GM19452 (cell line): Measurements from ENCODE around the gene TRPC6.
"Not testable (repeated sequence)": the region's sequence is repeated elsewhere in the genome, so short reads cannot be mapped to it uniquely, and the experiment has no call there.

Experiments used
- ATAC-seq: cut with Tn5 transposase; IDR thresholded peaks from one replicate; pipeline ENCODE4 v1.9.1; 2021; ENCODE audit not compliant: unreplicated experiment

Gene TRPC6

DNA sequence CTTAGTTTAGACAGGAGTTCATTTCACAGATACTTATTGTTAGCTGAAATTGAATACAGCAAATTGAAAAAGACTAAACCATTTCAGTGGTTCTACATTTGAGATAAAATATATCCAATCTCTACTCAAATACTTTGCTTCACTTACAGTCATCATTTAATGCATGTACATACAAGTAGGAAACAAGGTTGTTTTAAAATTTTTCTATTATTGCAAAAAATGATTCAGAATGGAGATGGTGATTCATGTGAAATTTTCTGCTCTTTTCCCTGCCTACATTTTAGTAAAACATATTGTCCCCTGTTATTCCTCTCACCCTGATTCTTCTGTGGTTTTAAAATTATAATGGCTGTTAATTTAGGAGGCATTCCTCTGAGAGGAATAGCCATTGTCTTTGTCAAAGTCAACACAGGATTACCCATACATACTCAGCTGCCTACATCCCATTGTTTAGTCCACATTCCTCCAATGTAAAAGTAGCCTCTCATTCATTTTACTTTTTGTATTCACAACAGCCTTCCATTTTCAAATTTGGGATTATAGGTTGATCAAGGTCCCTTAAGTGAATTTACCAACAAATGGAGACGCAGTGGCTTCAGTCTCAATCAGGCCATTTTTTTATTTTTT, 60.1 kb downstream of the TRPC6 start:
- no peak for ATAC-seq

DNA sequence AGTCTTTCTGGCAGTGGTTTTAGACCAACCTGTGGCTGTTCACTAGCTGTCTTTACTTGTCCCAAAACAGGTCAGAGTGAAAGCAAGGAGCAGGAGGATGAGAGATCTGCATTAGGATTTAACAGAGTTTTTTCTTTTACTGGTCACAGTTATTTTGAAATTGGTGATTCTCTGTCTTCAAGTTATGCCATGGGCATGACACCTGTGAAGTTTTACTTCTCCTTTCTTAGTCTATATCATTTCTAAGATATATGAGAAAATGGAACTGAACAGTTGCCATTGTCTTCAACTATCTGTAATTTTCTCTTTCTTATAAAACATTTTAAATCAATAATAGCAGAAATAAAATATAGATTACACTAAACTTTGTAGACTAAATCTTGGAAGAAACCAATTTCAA, 60.6 kb downstream of the TRPC6 start:
- ATAC-seq = no peak

- ATAC-seq = no peak
Measured at GRCh38 chr11:101521821-101522220, 62.0 kb downstream of the TRPC6 start.

GRCh38 chr11:101516546-101516945, 67.3 kb downstream of the TRPC6 start:
- no peak for ATAC-seq

- no peak for ATAC-seq
Measured at GRCh38 chr11:101511065-101511464, 72.7 kb downstream of the TRPC6 start.

DNA sequence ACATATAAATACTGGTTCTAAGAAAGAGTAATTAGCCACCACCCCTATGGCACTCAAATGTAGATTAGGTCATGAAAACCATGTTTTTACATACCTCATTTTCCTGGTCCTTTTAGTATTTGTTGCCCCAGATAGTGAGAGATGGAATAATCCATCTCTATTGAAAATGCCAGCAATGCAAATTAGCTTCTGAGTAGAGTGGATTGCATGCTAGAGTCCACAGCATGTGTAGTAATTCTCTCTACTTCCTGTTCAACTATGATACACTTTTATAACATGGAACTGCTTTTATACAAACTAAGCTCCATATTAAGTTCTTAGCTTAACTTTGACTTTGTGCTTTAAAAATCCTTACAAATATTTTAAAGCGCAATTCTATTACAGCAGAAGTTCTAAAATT, 73.2 kb downstream of the TRPC6 start:
- no peak for ATAC-seq

GRCh38 chr11:101509922-101510321, 73.9 kb downstream of the TRPC6 start:
- no peak for ATAC-seq

GRCh38 chr11:101508370-101508769, 75.4 kb downstream of the TRPC6 start:
- no peak for ATAC-seq

- no peak for ATAC-seq
Measured at GRCh38 chr11:101498891-101499290, 84.9 kb downstream of the TRPC6 start.

GRCh38 chr11:101497291-101497690, 86.5 kb downstream of the TRPC6 start:
- ATAC-seq = no peak

- no peak for ATAC-seq
Measured at GRCh38 chr11:101487775-101488174, 96.0 kb downstream of the TRPC6 start.

DNA sequence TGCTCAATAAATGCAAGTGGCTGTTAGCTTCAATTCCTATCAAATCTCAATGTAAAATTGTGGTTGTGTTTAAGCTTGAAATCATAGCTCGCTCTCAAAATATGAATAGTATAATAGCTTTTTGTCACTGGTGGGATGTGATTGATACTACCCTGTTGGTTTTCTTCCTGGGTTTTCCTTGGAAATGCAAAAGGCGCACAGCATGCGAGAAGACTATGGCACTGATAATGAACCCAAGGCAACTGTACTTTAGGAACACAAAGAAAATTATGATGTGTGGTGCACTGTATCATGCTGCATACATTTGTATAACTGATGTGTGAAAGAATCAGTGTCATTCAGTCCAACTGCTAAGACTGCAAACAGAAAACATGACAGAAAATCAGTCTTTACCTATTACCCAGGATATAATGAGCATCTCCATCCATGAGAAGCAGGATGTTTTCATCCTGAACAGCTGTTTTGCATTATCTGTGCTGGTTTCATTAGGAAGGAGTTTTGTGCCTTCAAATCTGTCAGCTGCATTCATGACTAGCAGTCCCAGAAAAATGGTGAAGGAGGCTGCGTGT, 101.2 kb downstream of the TRPC6 start:
- no peak for ATAC-seq

- no peak for ATAC-seq
Measured at GRCh38 chr11:101478587-101479369, 105.0 kb downstream of the TRPC6 start.

- ATAC-seq = no peak
Measured at GRCh38 chr11:101477926-101478325, 105.9 kb downstream of the TRPC6 start.

- ATAC-seq = no peak
Measured at GRCh38 chr11:101476191-101476590, 107.6 kb downstream of the TRPC6 start.

DNA sequence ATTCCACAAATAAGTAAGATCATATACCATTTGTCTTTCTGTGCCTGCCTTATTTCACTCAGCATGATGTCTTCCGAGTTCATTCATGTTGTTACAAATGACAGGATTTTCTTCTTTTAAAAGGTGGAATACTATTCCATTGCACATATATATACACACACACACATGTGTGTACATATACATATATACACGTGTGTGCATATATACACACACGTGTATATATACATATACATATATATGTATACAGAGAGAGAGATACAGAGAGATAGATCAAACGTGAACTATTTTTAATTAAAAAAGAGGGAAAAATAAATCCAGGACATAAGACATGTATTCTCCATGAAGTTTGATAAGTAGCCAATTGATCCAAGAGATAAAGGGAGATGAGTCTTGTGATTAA, 108.1 kb downstream of the TRPC6 start:
- no peak for ATAC-seq

DNA sequence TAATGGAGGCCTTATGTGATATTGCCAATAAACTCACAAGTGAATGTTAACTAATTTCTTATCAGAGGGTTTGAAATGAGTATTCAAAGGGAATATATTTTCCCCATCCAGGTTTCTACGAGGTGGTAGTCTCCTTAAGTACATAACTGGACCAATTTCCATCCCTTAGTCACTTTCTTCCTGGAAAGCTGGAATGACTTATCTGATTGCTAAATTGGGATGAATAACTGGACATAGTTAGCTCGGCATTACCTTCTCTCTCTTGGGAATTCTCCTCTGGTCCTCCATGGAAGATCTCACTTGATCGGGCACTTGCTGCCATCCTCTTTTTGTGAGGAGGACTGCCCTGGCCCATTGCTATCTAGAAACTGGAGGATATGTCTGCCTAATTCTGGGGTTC, 109.1 kb downstream of the TRPC6 start:
- ATAC-seq = no peak

DNA sequence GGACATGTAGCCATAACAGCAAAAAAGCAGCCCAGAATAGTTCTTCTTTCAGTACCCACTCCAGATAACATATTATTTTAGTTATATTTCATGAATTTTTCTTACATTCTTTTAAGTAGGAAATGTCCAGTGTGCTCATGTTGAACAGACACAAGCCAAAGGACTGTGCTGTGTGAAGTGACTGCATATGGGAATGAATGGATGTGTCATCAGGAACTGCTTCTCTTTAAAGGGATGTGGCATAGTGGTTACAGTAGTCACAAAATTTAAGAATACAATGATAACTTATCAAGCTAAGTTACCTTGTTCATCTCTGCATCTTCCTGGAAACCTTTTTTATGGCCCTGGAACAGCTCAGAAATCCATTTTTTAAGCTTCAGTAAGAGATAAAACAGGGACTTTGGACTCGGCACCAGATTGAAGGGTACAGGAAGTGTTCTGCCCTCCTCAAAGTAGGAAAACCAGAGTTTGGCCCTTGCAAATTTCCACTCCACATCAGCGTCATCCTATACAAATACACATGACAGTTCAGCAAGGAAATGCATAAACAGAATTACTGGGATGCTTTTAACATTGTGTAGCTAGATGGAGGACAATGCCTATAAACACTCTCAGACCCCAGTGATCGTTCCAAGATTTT, 112.8 kb downstream of the TRPC6 start:
- no peak for ATAC-seq

DNA sequence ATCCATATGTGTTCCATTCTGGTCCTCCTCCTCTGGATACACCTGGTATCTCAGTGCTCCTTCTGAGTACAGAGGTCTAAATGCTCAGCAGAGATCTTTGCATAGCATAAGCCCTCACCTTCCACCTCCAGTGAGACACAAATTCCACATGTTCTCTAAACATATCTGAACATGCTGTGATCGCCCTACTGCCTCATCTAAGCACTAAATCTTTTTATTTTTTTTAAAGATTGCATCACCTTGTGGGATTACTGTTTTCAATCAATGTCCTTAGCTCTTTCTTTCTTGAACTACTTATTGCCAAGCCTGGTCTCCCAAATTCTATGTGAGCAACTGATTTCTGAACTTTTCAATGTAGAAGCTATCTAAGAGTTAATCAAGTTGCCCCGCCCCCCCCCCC, 113.4 kb downstream of the TRPC6 start:
- no peak for ATAC-seq

GRCh38 chr11:101466352-101466751, 117.5 kb downstream of the TRPC6 start:
- ATAC-seq = no peak

DNA sequence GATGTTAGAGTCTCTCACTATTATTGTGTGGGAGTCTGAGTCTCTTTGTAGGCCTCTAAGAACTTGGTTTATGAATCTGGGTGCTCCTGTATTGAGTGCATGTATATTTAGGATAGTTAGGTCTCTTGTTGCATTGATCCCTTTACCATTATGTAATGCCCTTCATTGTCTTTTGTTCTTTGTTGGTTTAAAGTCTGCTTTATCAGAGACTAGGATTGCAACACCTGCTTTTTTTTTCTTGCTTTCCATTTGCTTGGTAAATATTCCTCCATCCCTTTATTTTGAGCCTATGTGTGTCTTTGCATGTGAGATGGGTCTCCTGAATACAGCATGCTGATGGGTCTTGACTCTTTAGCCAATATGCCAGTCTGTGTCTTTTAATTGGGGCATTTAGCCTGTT, 119.4 kb downstream of the TRPC6 start:
- ATAC-seq = not testable (repeated sequence)

DNA sequence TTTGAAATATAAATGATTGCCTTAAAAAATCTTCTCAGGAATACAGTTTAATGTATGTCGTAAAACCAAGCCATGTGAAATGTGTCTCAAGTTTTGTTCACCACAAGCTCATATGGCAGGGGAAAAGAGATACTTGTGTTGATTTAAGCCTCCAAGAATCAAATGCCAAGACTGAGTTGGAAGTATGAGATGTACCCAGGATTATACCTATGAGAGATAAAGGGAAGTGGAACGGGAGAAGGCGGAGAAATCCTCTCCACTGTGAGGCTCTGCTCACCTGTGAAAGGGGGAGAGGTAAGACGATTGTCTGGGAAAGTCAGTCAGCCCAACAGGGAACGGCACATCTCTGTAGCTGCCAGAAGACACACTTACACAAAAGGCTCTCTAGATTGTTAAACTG, 124.8 kb downstream of the TRPC6 start:
- no peak for ATAC-seq
